ENCODE measurements around the gene ZFC3H1. TPM values are rescaled to one million over a fixed set of nuclear protein-coding genes. Genes with fewer than 3 reads are reported as not detected.

ZFC3H1 gene
- polyA plus RNA-seq, 3 donors = 12.5 to 57.0 (median 16.3) TPM

- intact Hi-C loops (cut with micrococcal nuclease) = loop anchor here (10.0 kb wide), 2 partner anchors 93 to 173 kb away; partner anchors contain the start of genes RAB21 (in 1 of the 2) and TBC1D15 (in 1 of the 2)
- WGBS (ENCODE audit: insufficient coverage) = no CpG with 5 or more reads among the region's 8 CpGs
- Histone ChIP-seq H4K20me1 (ENCODE audit: insufficient read depth, low read length) (peaks cover 53% of the 10 kb centered on the region), H3K4me1 (ENCODE audit: control insufficient read depth in 1 of 2, insufficient read depth in 2 of 2, low read length in 2 of 2) (peaks cover 24 to 27% of the 10 kb centered on the region in 2 donors), H3K27me3 (ENCODE audit: control insufficient read depth in 2 of 2, insufficient read depth in 2 of 2, low read length in 2 of 2) (no peaks in the 10 kb centered on the region), H3K36me3 (replicated peaks in 1 of 2; ENCODE audit: control insufficient read depth in 1 of 2, insufficient read depth in 2 of 2, low read length in 2 of 2) (peaks cover 34 to 35% of the 10 kb centered on the region in 2 donors), H3K9me3 (replicated peaks in 1 of 2; ENCODE audit: control insufficient read depth in 1 of 2, insufficient read depth in 1 of 2, low read length in 2 of 2) (no peaks in the 10 kb centered on the region), H3K9ac (ENCODE audit: insufficient read depth, low read length, poor library complexity, severe bottlenecking) (peak overlapping the region; percentile 100), H3K4me2 (replicated peaks; ENCODE audit: extremely low read depth, low read length, poor library complexity, severe bottlenecking) (peak overlapping the region; percentile 88), H2AFZ (ENCODE audit: insufficient read depth, low read depth, low read length, poor library complexity, severe bottlenecking) (no peak overlapping the region), H3K79me2 (ENCODE audit: insufficient read depth, low read length) (peaks cover 88% of the 10 kb centered on the region), H3K4me3 (replicated peaks in 1 of 3; ENCODE audit: low read depth in 2 of 3, low read length in 3 of 3) (peak overlapping the region; percentile 72 to 88 (median 84)), H3K27ac (ENCODE audit: low read depth in 1 of 2, low read length in 2 of 2) (peak overlapping the region in 1 of 2 donors; percentile 100)
- peaks cover 26 to 36% of the 10 kb centered on the region in 2 donors for H3K36me3 Mint-ChIP-seq
- H3K4me3 Mint-ChIP-seq = peak overlapping the region; percentile 94 to 100
- H3K27me3 Mint-ChIP-seq (ENCODE audit: low read depth in 3 of 3) = peaks cover 0 to 2% (median 2%) of the 10 kb centered on the region in 3 donors
- H3K27ac Mint-ChIP-seq = peak overlapping the region; percentile 100
- H3K9me3 Mint-ChIP-seq = peaks cover 0 to 3% (median 0%) of the 10 kb centered on the region in 7 donors
- H3K4me1 Mint-ChIP-seq = peaks cover 23% of the 10 kb centered on the region
- TF ChIP-seq CTCF (IDR thresholded peaks at IDR 0.05) = no peak
- peak in 1 of 3 donors; percentile 30 for DNase-seq
Measured at GRCh38 chr12:71661977-71662530, 1.6 kb downstream of the ZFC3H1 start.

DNA sequence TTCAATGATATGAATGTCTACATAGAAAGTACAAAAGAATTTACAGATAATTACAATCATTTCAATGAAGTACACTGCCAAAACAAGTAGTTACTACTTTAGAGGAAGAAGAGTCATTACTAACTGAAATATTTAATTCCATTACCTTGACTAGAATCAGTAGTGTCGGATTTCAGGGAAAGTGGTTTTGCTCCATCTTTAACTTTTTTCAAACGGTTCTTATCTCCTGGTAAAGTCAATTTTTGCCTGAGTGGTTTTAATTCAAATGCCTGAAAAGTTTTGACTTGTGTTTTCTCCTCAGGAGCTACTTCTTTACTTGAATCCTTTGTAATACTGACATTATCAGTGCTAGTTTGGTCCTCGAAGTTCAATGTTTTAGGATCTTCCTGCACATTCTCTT, 6.9 kb downstream of the ZFC3H1 start:
- peaks cover 100% of the 10 kb centered on the region for H3K79me2 ChIP-seq (ENCODE audit: insufficient read depth, low read length)
- Mint-ChIP-seq H3K36me3 (peaks cover 29 to 36% of the 10 kb centered on the region in 2 donors), H3K4me3 (no peak overlapping the region), H3K9me3 (peaks cover 0 to 7% (median 0%) of the 10 kb centered on the region in 7 donors), H3K27me3 (ENCODE audit: low read depth in 3 of 3) (no peaks in the 10 kb centered on the region), H3K27ac (no peak overlapping the region), H3K4me1 (peaks cover 21% of the 10 kb centered on the region)
- no peak overlapping the region for H3K9ac ChIP-seq (ENCODE audit: insufficient read depth, low read length, poor library complexity, severe bottlenecking)
- peaks cover 0 to 4% of the 10 kb centered on the region in 2 donors for H3K9me3 ChIP-seq (replicated peaks in 1 of 2; ENCODE audit: control insufficient read depth in 1 of 2, insufficient read depth in 1 of 2, low read length in 2 of 2)
- TF ChIP-seq CTCF (IDR thresholded peaks at IDR 0.05) = no peak
- H3K36me3 ChIP-seq (replicated peaks in 1 of 2; ENCODE audit: control insufficient read depth in 1 of 2, insufficient read depth in 2 of 2, low read length in 2 of 2) = peaks cover 69 to 86% of the 10 kb centered on the region in 2 donors
- no peak for DNase-seq
- intact Hi-C loops (cut with micrococcal nuclease) = no loop called here
- peaks cover 11 to 17% of the 10 kb centered on the region in 2 donors for H3K4me1 ChIP-seq (ENCODE audit: control insufficient read depth in 1 of 2, insufficient read depth in 2 of 2, low read length in 2 of 2)
- no peaks in the 10 kb centered on the region for H3K27me3 ChIP-seq (ENCODE audit: control insufficient read depth in 2 of 2, insufficient read depth in 2 of 2, low read length in 2 of 2)
- H3K4me3 ChIP-seq (replicated peaks in 1 of 3; ENCODE audit: low read depth in 2 of 3, low read length in 3 of 3) = no peak overlapping the region
- H3K4me2 ChIP-seq (replicated peaks; ENCODE audit: extremely low read depth, low read length, poor library complexity, severe bottlenecking) = no peak overlapping the region
- H2AFZ ChIP-seq (ENCODE audit: insufficient read depth, low read depth, low read length, poor library complexity, severe bottlenecking) = no peak overlapping the region
- no CpG with 5 or more reads among the region's 3 CpGs for WGBS (ENCODE audit: insufficient coverage)
- peaks cover 97% of the 10 kb centered on the region for H4K20me1 ChIP-seq (ENCODE audit: insufficient read depth, low read length)
- peak overlapping the region in 1 of 2 donors; percentile 2 for H3K27ac ChIP-seq (ENCODE audit: low read depth in 1 of 2, low read length in 2 of 2)

Measured in CD14-positive monocyte (primary cell).